ENCODE results near the gene CNTNAP5. TPM values are rescaled to one million over a fixed set of nuclear protein-coding genes. Genes with fewer than 3 reads are reported as not detected.

Gene CNTNAP5
- total and polyA plus RNA-seq, 9 of the 15 experiments (the other 6 are each of a cell fraction or from before 2014, with no cell fraction given) = not detected

DNA sequence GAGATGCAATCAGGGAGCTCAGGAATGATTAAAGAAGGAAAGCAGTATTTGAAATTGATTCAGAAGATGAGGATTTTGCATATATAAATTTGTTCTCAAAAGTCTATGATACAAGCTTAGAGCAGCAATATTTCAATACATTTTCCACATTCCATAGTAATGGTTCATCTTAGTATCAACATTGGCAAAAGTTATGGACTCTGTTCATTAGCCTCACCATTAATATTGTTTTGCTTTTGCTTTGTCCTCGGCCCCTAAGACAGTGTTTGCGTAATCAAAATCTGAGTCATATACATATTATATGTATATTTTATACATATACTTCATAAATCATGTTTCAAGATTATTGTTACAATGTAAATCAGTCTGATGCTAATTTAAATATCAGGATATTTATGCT, 176.6 kb downstream of the CNTNAP5 start:
- no peaks in the 10 kb centered on the region for H3K27me3 ChIP-seq (ENCODE audit: control insufficient read depth in 2 of 2, insufficient read depth in 2 of 2, low read length in 2 of 2)
- ATAC-seq (no peak), FAIRE-seq (no peak), DNase-seq (ENCODE audit: extremely low read depth in 1 of 4, low spot score in 3 of 4) (no peak)
- no peak overlapping the region for H3K4me2 ChIP-seq (ENCODE audit: insufficient read depth, low read length)
- POLR2A ChIA-PET = no interaction called here
- no peaks in the 10 kb centered on the region for H3K9me1 ChIP-seq (ENCODE audit: control insufficient read depth, insufficient read depth, low read length)
- TF ChIP-seq LCOR (CRISPR knock-in tag; IDR thresholded peaks at IDR 0.05) (no peak), RAD21 (CRISPR knock-in tag; conservative IDR thresholded peaks at IDR 0.05 in 1 of 2, IDR thresholded peaks at IDR 0.05 in 1 of 2) (no peak), HOXB6 (CRISPR knock-in tag; IDR thresholded peaks at IDR 0.05; ENCODE audit: borderline replicate concordance) (no peak), KLF6 (CRISPR knock-in tag; IDR thresholded peaks at IDR 0.05; ENCODE audit: borderline replicate concordance) (no peak), BCL6 (CRISPR knock-in tag; IDR thresholded peaks at IDR 0.05) (no peak), RBFOX2 (IDR thresholded peaks at IDR 0.05; ENCODE audit: low read depth, low read length) (no peak), POLR2B (IDR thresholded peaks at IDR 0.05; ENCODE audit: low read depth, partially characterized antibody) (no peak), MCM3 (IDR thresholded peaks at IDR 0.05) (no peak), C11orf30 (IDR thresholded peaks at IDR 0.05; ENCODE audit: low read depth) (no peak)
- TF ChIP-seq, protein P1, sequence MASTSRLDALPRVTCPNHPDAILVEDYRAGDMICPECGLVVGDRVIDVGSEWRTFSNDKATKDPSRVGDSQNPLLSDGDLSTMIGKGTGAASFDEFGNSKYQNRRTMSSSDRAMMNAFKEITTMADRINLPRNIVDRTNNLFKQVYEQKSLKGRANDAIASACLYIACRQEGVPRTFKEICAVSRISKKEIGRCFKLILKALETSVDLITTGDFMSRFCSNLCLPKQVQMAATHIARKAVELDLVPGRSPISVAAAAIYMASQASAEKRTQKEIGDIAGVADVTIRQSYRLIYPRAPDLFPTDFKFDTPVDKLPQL (IDR thresholded peaks at IDR 0.05; ENCODE audit: extremely low read depth, insufficient read length) = no peak
- TF ChIP-seq, protein P2, sequence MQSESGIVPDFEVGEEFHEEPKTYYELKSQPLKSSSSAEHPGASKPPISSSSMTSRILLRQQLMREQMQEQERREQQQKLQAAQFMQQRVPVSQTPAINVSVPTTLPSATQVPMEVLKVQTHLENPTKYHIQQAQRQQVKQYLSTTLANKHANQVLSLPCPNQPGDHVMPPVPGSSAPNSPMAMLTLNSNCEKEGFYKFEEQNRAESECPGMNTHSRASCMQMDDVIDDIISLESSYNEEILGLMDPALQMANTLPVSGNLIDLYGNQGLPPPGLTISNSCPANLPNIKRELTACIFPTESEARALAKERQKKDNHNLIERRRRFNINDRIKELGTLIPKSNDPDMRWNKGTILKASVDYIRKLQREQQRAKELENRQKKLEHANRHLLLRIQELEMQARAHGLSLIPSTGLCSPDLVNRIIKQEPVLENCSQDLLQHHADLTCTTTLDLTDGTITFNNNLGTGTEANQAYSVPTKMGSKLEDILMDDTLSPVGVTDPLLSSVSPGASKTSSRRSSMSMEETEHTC (IDR thresholded peaks at IDR 0.05) = no peak
- H3K4me1 ChIP-seq (replicated peaks in 1 of 2; ENCODE audit: control insufficient read depth in 2 of 2, insufficient read depth in 2 of 2, low read length in 2 of 2) = no peaks in the 10 kb centered on the region
- H3K4me3 ChIP-seq = no peak overlapping the region
- no peaks in the 10 kb centered on the region for H3K9me3 ChIP-seq (replicated peaks; ENCODE audit: control insufficient read depth, insufficient read depth, low read depth, low read length)
- WGBS (ENCODE audit: insufficient coverage, low coverage, missing lambda C conversion rate) = 0% methylated on average over 2 of the region's 2 CpGs
- H3K36me3 ChIP-seq (ENCODE audit: control insufficient read depth, insufficient read depth, low read length) = no peaks in the 10 kb centered on the region
- intact Hi-C loops (cut with micrococcal nuclease) (no loop called here), in situ Hi-C loops (cut with MboI) (no loop called here)
- no peak overlapping the region for H3K9ac ChIP-seq (ENCODE audit: insufficient read depth in 1 of 2, low read depth in 2 of 2, low read length in 2 of 2)
- H3K79me2 ChIP-seq (ENCODE audit: control insufficient read depth, insufficient read depth, low read length) = no peaks in the 10 kb centered on the region
- no peak overlapping the region for H2AFZ ChIP-seq (ENCODE audit: low read depth, low read length)
- H4K20me1 ChIP-seq (replicated peaks; ENCODE audit: control insufficient read depth, insufficient read depth, low read length) = no peaks in the 10 kb centered on the region
- CTCF ChIA-PET (ENCODE audit: low intra/inter-chr PET ratio) = no interaction called here
- H3K27ac ChIP-seq (ENCODE audit: extremely low read depth, low read depth, low read length) = no peak overlapping the region
- BruUV-seq (replicated peaks) = no TSS peak

Data from K562 (cell line).